Liver (tissue), 9 donors: ENCODE measurements around the gene IRF9. TPM values are rescaled to one million over a fixed set of nuclear protein-coding genes. Genes with fewer than 3 reads are reported as not detected.

Experiments used
- DNase-seq: peaks from one replicate; pipeline ENCODE4 v3.0.0-alpha.2; 2017; ENCODE audit warnings: low spot score
- H3K27ac ChIP-seq, 2 donors: one replicate each; pipeline ENCODE4 v1.7.0; 2013; ENCODE audit warnings: inconsistent platforms in 2 of 2, low read length in 2 of 2, control low read depth in 1 of 2, low read depth in 1 of 2, mild to moderate bottlenecking in 1 of 2
- H3K27me3 ChIP-seq, 4 donors: one replicate each; pipeline versions ENCODE4 v1.6.1 to v1.7.0; 2013; ENCODE audit warnings: low read length in 3 of 4, inconsistent platforms in 1 of 4, mild to moderate bottlenecking in 1 of 4, moderate library complexity in 1 of 4; ENCODE audit not compliant: control insufficient read depth in 4 of 4, insufficient read depth in 4 of 4
- H3K36me3 ChIP-seq, 4 donors: one replicate each; pipeline versions ENCODE4 v1.6.1 to v1.7.0; 2013; ENCODE audit warnings: low read length in 3 of 4, mild to moderate bottlenecking in 3 of 4, low read depth in 1 of 4, moderate library complexity in 1 of 4; ENCODE audit not compliant: control insufficient read depth in 4 of 4, insufficient read depth in 3 of 4
- H3K4me1 ChIP-seq, 4 donors: one replicate each; pipeline versions ENCODE4 v1.6.1 to v1.7.0; 2013; ENCODE audit warnings: low read length in 3 of 4, mild to moderate bottlenecking in 3 of 4, moderate library complexity in 1 of 4; ENCODE audit not compliant: control insufficient read depth in 4 of 4, insufficient read depth in 4 of 4
- H3K4me3 ChIP-seq, 3 donors: one replicate each; pipeline versions ENCODE4 v1.6.1 to v1.7.0; 2013; ENCODE audit warnings: low read length in 3 of 3, control low read depth in 1 of 3, low read depth in 1 of 3, mild to moderate bottlenecking in 1 of 3
- H3K9ac ChIP-seq, 2 donors: one replicate each; pipeline ENCODE4 v1.7.0; 2013; ENCODE audit warnings: low read length in 2 of 2, mild to moderate bottlenecking in 2 of 2, moderate library complexity in 2 of 2, control low read depth in 1 of 2, low read depth in 1 of 2
- H3K9me3 ChIP-seq, 4 donors: one replicate each; pipeline versions ENCODE4 v1.6.1 to v1.7.0; 2013; ENCODE audit warnings: low read length in 3 of 4; ENCODE audit not compliant: control insufficient read depth in 4 of 4
- ATF3 ChIP-seq: IDR thresholded peaks from 2 replicates; pipeline ENCODE4 v1.6.1; 2016; ENCODE audit warnings: antibody characterized with exemption
- CTCF ChIP-seq: fragments of 150-350 bp; IDR thresholded peaks from 2 replicates; pipeline ENCODE4 v1.5.1; 2017; ENCODE audit warnings: improper control_type of control experiment, low read depth, low read length; ENCODE audit not compliant: missing input control
- EGR1 ChIP-seq, 2 donors: IDR thresholded peaks; 2 replicates each; pipeline ENCODE4 v1.6.1; 2016 to 2018; ENCODE audit warnings: antibody characterized with exemption in 2 of 2, low read depth in 2 of 2
- FOXA1 ChIP-seq: IDR thresholded peaks from 2 replicates; pipeline ENCODE4 v1.6.1; 2016; ENCODE audit warnings: antibody characterized with exemption
- FOXA2 ChIP-seq: IDR thresholded peaks from 2 replicates; pipeline ENCODE4 v1.6.1; 2016; ENCODE audit warnings: antibody characterized with exemption
- GABPA ChIP-seq, 2 donors: IDR thresholded peaks in 1 of 2; conservative IDR thresholded peaks in 1 of 2; 2 replicates each; pipeline ENCODE4 v1.6.1; 2016; ENCODE audit warnings: antibody characterized with exemption in 2 of 2, mild to moderate bottlenecking in 1 of 2, moderate library complexity in 1 of 2
- HNF4G ChIP-seq: IDR thresholded peaks from 2 replicates; pipeline ENCODE4 v1.6.1; 2016; ENCODE audit warnings: antibody characterized with exemption
- JUND ChIP-seq, 2 donors: IDR thresholded peaks; 2 replicates each; pipeline ENCODE4 v1.6.1; 2016; ENCODE audit warnings: antibody characterized with exemption in 2 of 2
- MAX ChIP-seq: IDR thresholded peaks from 2 replicates; pipeline ENCODE4 v1.6.1; 2016; ENCODE audit warnings: antibody characterized with exemption
- NR2F2 ChIP-seq: IDR thresholded peaks from 2 replicates; pipeline ENCODE4 v1.6.1; 2016; ENCODE audit warnings: antibody characterized with exemption
- RAD21 ChIP-seq, 2 donors: IDR thresholded peaks; 2 replicates each; pipeline ENCODE4 v1.6.1; 2016; ENCODE audit warnings: antibody characterized with exemption in 2 of 2, mild to moderate bottlenecking in 2 of 2
- RXRA ChIP-seq, 2 donors: IDR thresholded peaks; 2 replicates each; pipeline ENCODE4 v1.6.1; 2017 to 2018; ENCODE audit warnings: antibody characterized with exemption in 2 of 2, mild to moderate bottlenecking in 1 of 2
- SP1 ChIP-seq: IDR thresholded peaks from 2 replicates; pipeline ENCODE4 v1.6.1; 2018; ENCODE audit warnings: antibody characterized with exemption, mild to moderate bottlenecking
- YY1 ChIP-seq: IDR thresholded peaks from 2 replicates; pipeline ENCODE4 v1.6.1; 2016; ENCODE audit warnings: antibody characterized with exemption, mild to moderate bottlenecking
- WGBS: extraction: QIAGEN DNeasy Blood & Tissue Kit; methylation state at CpG from one replicate; pipeline ENCODE4 v1.1.7; 2013; 5-methylcytosine and 5-hydroxymethylcytosine counted together
- polyA plus RNA-seq, 2 donors: library from polyadenylated mRNA; stranded (reverse) in 1 of 2; unstranded in 1 of 2; fragments of 200-250 nt in 1 of 2; fragments of >200 nt in 1 of 2; fragmentation: Nextera tagmentation in 1 of 2; extraction: Ambion mirVana in 1 of 2; gene quantifications; one replicate each; pipeline versions ENCODE4 v1.2.1 to v1.2.3, GENCODE V29; 2013 to 2015
- total RNA-seq, 2 donors: library from RNA; depleted of rRNA; stranded (reverse); fragments of >200 nt; gene quantifications; one replicate each; pipeline ENCODE4 v1.2.3, GENCODE V29; 2014
- donor health status: healthy.
- donor health status: healthy.
- donor health status: healthy.
- donor health status: healthy.
- donor health status: healthy.

The IRF9 gene
- total and polyA plus RNA-seq, 4 donors: 37.9 to 60.9 (median 51.0) TPM

- Histone ChIP-seq H3K4me1 (peaks cover 10 to 55% (median 43%) of the 10 kb centered on the region in 4 donors), H3K9ac (no peak overlapping the region), H3K36me3 (peaks cover 0 to 5% (median 4%) of the 10 kb centered on the region in 4 donors), H3K27ac (no peak overlapping the region), H3K4me3 (no peak overlapping the region), H3K27me3 (no peaks in the 10 kb centered on the region), H3K9me3 (no peaks in the 10 kb centered on the region)
- TF ChIP-seq MAX: no peak
- no peak for TF ChIP-seq ATF3
- no peak for TF ChIP-seq RAD21 (IDR thresholded peaks at IDR 0.05)
- no peak for TF ChIP-seq HNF4G
- TF ChIP-seq JUND (IDR thresholded peaks at IDR 0.05): no peak
- TF ChIP-seq FOXA2: no peak
- no peak for TF ChIP-seq YY1
- TF ChIP-seq NR2F2: no peak
- TF ChIP-seq EGR1 (IDR thresholded peaks at IDR 0.05; ENCODE audit: low read depth in 2 of 2): no peak
- TF ChIP-seq FOXA1: no peak
- no peak for TF ChIP-seq CTCF
- no peak for TF ChIP-seq SP1
- WGBS: 97% methylated on average over 2 of the region's 2 CpGs
- no peak for DNase-seq
These were observed 28.1 kb upstream of the IRF9 start for GRCh38 chr14:24132976-24133375.

GRCh38 chr14:24133735-24134134, 27.3 kb upstream of the IRF9 start:
- H3K36me3 ChIP-seq: peaks cover 2 to 12% (median 10%) of the 10 kb centered on the region in 4 donors
- no peak for DNase-seq
- no peak overlapping the region for H3K27ac ChIP-seq
- no peak overlapping the region for H3K9ac ChIP-seq
- no peak for TF ChIP-seq CTCF
- TF ChIP-seq HNF4G: no peak
- H3K4me1 ChIP-seq: peaks cover 10 to 56% (median 43%) of the 10 kb centered on the region in 4 donors
- H3K4me3 ChIP-seq: no peak overlapping the region
- WGBS: 97% methylated on average over 1 of the region's 1 CpG
- no peaks in the 10 kb centered on the region for H3K9me3 ChIP-seq
- no peaks in the 10 kb centered on the region for H3K27me3 ChIP-seq

GRCh38 chr14:24135584-24135833, 25.6 kb upstream of the IRF9 start:
- peak overlapping the region; percentile 38 to 89 (median 55) for H3K4me3 ChIP-seq
- peak overlapping the region; percentile 62 to 94 for H3K27ac ChIP-seq
- WGBS: 4% methylated on average over 9 of the region's 9 CpGs
- H3K9ac ChIP-seq: peak overlapping the region in 1 of 2 donors; percentile 59
- no peak for TF ChIP-seq YY1
- no peak for TF ChIP-seq FOXA2
- no peak for TF ChIP-seq FOXA1
- TF ChIP-seq CTCF: no peak
- TF ChIP-seq GABPA (IDR thresholded peaks at IDR 0.05 in 1 of 2, conservative IDR thresholded peaks at IDR 0.05 in 1 of 2): no peak
- TF ChIP-seq RXRA (IDR thresholded peaks at IDR 0.05): no peak
- no peak for TF ChIP-seq JUND (IDR thresholded peaks at IDR 0.05)
- TF ChIP-seq NR2F2: no peak
- no peak for TF ChIP-seq HNF4G
- H3K9me3 ChIP-seq: no peaks in the 10 kb centered on the region
- H3K27me3 ChIP-seq: no peaks in the 10 kb centered on the region
- H3K4me1 ChIP-seq: peaks cover 10 to 56% (median 45%) of the 10 kb centered on the region in 4 donors
- peaks cover 2 to 16% (median 13%) of the 10 kb centered on the region in 4 donors for H3K36me3 ChIP-seq
- DNase-seq: no peak
